ENCODE data around the gene TNFSF8.

TNFSF8 gene

GRCh38 chr9:114938687-114939575 is 8.5 kb upstream of the TNFSF8 start:
- H3K27me3 ChIP-seq = no peaks in the 10 kb centered on the region
- no peak overlapping the region for H3K27ac ChIP-seq
- H3K4me2 ChIP-seq = no peak overlapping the region
- no peaks in the 10 kb centered on the region for H3K4me1 ChIP-seq
- TF ChIP-seq Cebpa-rat (IDR thresholded peaks at IDR 0.05) = no peak
- H3K36me3 ChIP-seq = no peaks in the 10 kb centered on the region
- no peak overlapping the region for H3K4me3 ChIP-seq
- no peak overlapping the region for H3K9ac ChIP-seq
- H4K20me1 ChIP-seq = no peaks in the 10 kb centered on the region
- H3K9me3 ChIP-seq = no peaks in the 10 kb centered on the region

- no peaks in the 10 kb centered on the region for H4K20me1 ChIP-seq
- TF ChIP-seq Cebpa-rat (IDR thresholded peaks at IDR 0.05) = no peak
- H3K27ac ChIP-seq = no peak overlapping the region
These were observed 7.1 kb upstream of the TNFSF8 start for GRCh38 chr9:114937516-114937915.

GRCh38 chr9:114936581-114936980 is 6.2 kb upstream of the TNFSF8 start:
- Histone ChIP-seq H4K20me1 (no peaks in the 10 kb centered on the region), H3K4me2 (no peak overlapping the region), H3K27me3 (no peaks in the 10 kb centered on the region), H3K36me3 (no peaks in the 10 kb centered on the region), H3K4me3 (no peak overlapping the region), H3K9ac (no peak overlapping the region), H3K27ac (no peak overlapping the region), H3K4me1 (peaks cover 7% of the 10 kb centered on the region; the same call in 1 of the 2 replicates), H3K9me3 (no peaks in the 10 kb centered on the region)
- no peak for TF ChIP-seq Cebpa-rat (IDR thresholded peaks at IDR 0.05)

More at GRCh38 chr9:114937516-114937915, 7.1 kb upstream of the TNFSF8 start:
- Histone ChIP-seq H3K27me3 (no peaks in the 10 kb centered on the region), H3K36me3 (no peaks in the 10 kb centered on the region), H3K9ac (no peak overlapping the region), H3K4me1 (peaks cover 4% of the 10 kb centered on the region; the same call in 1 of the 2 replicates), H3K9me3 (no peaks in the 10 kb centered on the region), H3K4me3 (no peak overlapping the region), H3K4me2 (no peak overlapping the region)

GRCh38 chr9:114935119-114935518 is 4.7 kb upstream of the TNFSF8 start:
- Histone ChIP-seq H3K27me3 (peaks cover 7% of the 10 kb centered on the region), H3K4me3 (no peak overlapping the region), H3K4me2 (no peak overlapping the region), H3K27ac (no peak overlapping the region), H3K36me3 (no peaks in the 10 kb centered on the region), H3K9me3 (no peaks in the 10 kb centered on the region), H3K9ac (no peak overlapping the region), H4K20me1 (no peaks in the 10 kb centered on the region), H3K4me1 (peaks cover 15% of the 10 kb centered on the region)
- no peak for TF ChIP-seq Cebpa-rat (IDR thresholded peaks at IDR 0.05)

GRCh38 chr9:114932502-114932901 is 2.1 kb upstream of the TNFSF8 start:
- H3K27me3 ChIP-seq = peaks cover 10% of the 10 kb centered on the region
- peak overlapping the region; percentile 29 for H3K4me2 ChIP-seq

GRCh38 chr9:114931407-114931806 is 1.0 kb upstream of the TNFSF8 start:
- Histone ChIP-seq H3K4me3 (no peak overlapping the region), H3K4me1 (peaks cover 18% of the 10 kb centered on the region), H3K9ac (no peak overlapping the region), H3K36me3 (no peaks in the 10 kb centered on the region), H3K4me2 (no peak overlapping the region), H4K20me1 (no peaks in the 10 kb centered on the region), H3K27ac (no peak overlapping the region), H3K9me3 (no peaks in the 10 kb centered on the region), H3K27me3 (peaks cover 10% of the 10 kb centered on the region)
- no peak for TF ChIP-seq Cebpa-rat (IDR thresholded peaks at IDR 0.05)

More at GRCh38 chr9:114932502-114932901, 2.1 kb upstream of the TNFSF8 start:
- no peak for TF ChIP-seq Cebpa-rat (IDR thresholded peaks at IDR 0.05)
- Histone ChIP-seq H3K9ac (no peak overlapping the region), H4K20me1 (no peaks in the 10 kb centered on the region), H3K4me1 (peaks cover 18% of the 10 kb centered on the region), H3K9me3 (no peaks in the 10 kb centered on the region), H3K27ac (no peak overlapping the region), H3K36me3 (no peaks in the 10 kb centered on the region), H3K4me3 (no peak overlapping the region)

GRCh38 chr9:114929201-114929600 is 1.2 kb downstream of the TNFSF8 start:
- peak overlapping the region; percentile 29; the same call in 1 of the 2 replicates for H3K4me2 ChIP-seq

GRCh38 chr9:114928671-114929070 is 1.7 kb downstream of the TNFSF8 start:
- Histone ChIP-seq H3K27ac (no peak overlapping the region), H3K4me1 (peaks cover 18% of the 10 kb centered on the region), H4K20me1 (no peaks in the 10 kb centered on the region), H3K9me3 (no peaks in the 10 kb centered on the region), H3K9ac (no peak overlapping the region), H3K4me3 (no peak overlapping the region), H3K27me3 (peaks cover 10% of the 10 kb centered on the region), H3K4me2 (peak overlapping the region; percentile 29; the same call in 1 of the 2 replicates), H3K36me3 (no peaks in the 10 kb centered on the region)
- TF ChIP-seq Cebpa-rat (IDR thresholded peaks at IDR 0.05) = no peak

More at GRCh38 chr9:114929201-114929600, 1.2 kb downstream of the TNFSF8 start:
- no peaks in the 10 kb centered on the region for H3K9me3 ChIP-seq
- no peak overlapping the region for H3K27ac ChIP-seq
- no peak for TF ChIP-seq Cebpa-rat (IDR thresholded peaks at IDR 0.05)
- peaks cover 18% of the 10 kb centered on the region for H3K4me1 ChIP-seq
- no peaks in the 10 kb centered on the region for H4K20me1 ChIP-seq
- H3K9ac ChIP-seq = no peak overlapping the region
- no peaks in the 10 kb centered on the region for H3K36me3 ChIP-seq
- H3K4me3 ChIP-seq = no peak overlapping the region
- H3K27me3 ChIP-seq = peaks cover 10% of the 10 kb centered on the region

- TF ChIP-seq Cebpa-rat (IDR thresholded peaks at IDR 0.05) = no peak
- H3K9me3 ChIP-seq = no peaks in the 10 kb centered on the region
- peaks cover 18% of the 10 kb centered on the region for H3K4me1 ChIP-seq
- no peak overlapping the region for H3K4me2 ChIP-seq
- no peaks in the 10 kb centered on the region for H4K20me1 ChIP-seq
- H3K36me3 ChIP-seq = no peaks in the 10 kb centered on the region
- H3K27ac ChIP-seq = no peak overlapping the region
- no peak overlapping the region for H3K9ac ChIP-seq
- no peak overlapping the region for H3K4me3 ChIP-seq
- peaks cover 10% of the 10 kb centered on the region for H3K27me3 ChIP-seq
These were observed 2.3 kb downstream of the TNFSF8 start for GRCh38 chr9:114928136-114928535.

GRCh38 chr9:114925672-114926071 is 4.7 kb downstream of the TNFSF8 start:
- no peak for TF ChIP-seq Cebpa-rat (IDR thresholded peaks at IDR 0.05)
- Histone ChIP-seq H3K4me2 (no peak overlapping the region), H3K4me1 (peaks cover 8% of the 10 kb centered on the region), H3K36me3 (no peaks in the 10 kb centered on the region), H3K9me3 (no peaks in the 10 kb centered on the region), H3K27me3 (peaks cover 7% of the 10 kb centered on the region), H4K20me1 (no peaks in the 10 kb centered on the region), H3K9ac (no peak overlapping the region), H3K27ac (no peak overlapping the region), H3K4me3 (no peak overlapping the region)

Measured in BLaER1 (cell line).